LNCaP clone FGC (cell line): ENCODE measurements around the gene SMC6.

Experiments used
- DNase-seq: peaks from one replicate; pipeline ENCODE4 v3.0.0-alpha.2; 2011; ENCODE audit warnings: low read depth
- H3K4me3 ChIP-seq: 2 replicates; pipeline ENCODE4 v1.5.1; 2011; ENCODE audit warnings: mild to moderate bottlenecking, low read depth, low read length, control low read depth
- TF ChIP-seq, protein P1 (sequence below): IDR thresholded peaks from 2 replicates; pipeline ENCODE4 v1.5.1; 2012; ENCODE audit warnings: mild to moderate bottlenecking; ENCODE audit not compliant: control insufficient read depth, insufficient read depth; ENCODE audit errors: extremely low read depth

Gene SMC6

GRCh38 chr2:17621781-17622180 is 131.8 kb downstream of the SMC6 start:
- TF ChIP-seq, protein P1, sequence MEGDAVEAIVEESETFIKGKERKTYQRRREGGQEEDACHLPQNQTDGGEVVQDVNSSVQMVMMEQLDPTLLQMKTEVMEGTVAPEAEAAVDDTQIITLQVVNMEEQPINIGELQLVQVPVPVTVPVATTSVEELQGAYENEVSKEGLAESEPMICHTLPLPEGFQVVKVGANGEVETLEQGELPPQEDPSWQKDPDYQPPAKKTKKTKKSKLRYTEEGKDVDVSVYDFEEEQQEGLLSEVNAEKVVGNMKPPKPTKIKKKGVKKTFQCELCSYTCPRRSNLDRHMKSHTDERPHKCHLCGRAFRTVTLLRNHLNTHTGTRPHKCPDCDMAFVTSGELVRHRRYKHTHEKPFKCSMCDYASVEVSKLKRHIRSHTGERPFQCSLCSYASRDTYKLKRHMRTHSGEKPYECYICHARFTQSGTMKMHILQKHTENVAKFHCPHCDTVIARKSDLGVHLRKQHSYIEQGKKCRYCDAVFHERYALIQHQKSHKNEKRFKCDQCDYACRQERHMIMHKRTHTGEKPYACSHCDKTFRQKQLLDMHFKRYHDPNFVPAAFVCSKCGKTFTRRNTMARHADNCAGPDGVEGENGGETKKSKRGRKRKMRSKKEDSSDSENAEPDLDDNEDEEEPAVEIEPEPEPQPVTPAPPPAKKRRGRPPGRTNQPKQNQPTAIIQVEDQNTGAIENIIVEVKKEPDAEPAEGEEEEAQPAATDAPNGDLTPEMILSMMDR = no peak
- no peak for DNase-seq
- H3K4me3 ChIP-seq = no peak overlapping the region

- H3K4me3 ChIP-seq = no peak overlapping the region
- no peak for DNase-seq
- TF ChIP-seq, protein P1 = no peak
Observed at GRCh38 chr2:17620841-17621240, 132.8 kb downstream of the SMC6 start.

GRCh38 chr2:17620280-17620679 is 133.3 kb downstream of the SMC6 start:
- TF ChIP-seq, protein P1 = no peak
- peak; percentile 4 for DNase-seq
- no peak overlapping the region for H3K4me3 ChIP-seq

DNA sequence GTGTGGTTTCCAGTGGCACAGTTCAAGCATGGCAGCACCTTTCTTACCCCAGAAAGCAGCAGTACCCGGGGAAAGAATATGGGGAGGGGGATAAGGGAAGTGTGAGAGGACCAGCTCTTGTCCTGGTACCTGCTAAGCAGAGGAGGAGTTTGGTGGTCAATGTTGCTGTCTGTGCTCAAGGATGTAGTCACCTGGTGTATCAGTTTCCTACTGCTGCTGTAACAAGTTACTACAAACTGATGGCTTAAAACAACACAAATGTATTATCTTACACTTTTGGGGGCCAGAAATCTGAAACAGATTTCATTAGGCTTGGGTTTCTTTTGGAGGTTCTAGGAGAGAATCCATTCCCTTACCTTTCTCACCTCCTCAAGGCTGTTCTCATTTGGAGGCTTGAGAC is 135.7 kb downstream of the SMC6 start:
- TF ChIP-seq, protein P1 = no peak
- no peak for DNase-seq
- no peak overlapping the region for H3K4me3 ChIP-seq

DNA sequence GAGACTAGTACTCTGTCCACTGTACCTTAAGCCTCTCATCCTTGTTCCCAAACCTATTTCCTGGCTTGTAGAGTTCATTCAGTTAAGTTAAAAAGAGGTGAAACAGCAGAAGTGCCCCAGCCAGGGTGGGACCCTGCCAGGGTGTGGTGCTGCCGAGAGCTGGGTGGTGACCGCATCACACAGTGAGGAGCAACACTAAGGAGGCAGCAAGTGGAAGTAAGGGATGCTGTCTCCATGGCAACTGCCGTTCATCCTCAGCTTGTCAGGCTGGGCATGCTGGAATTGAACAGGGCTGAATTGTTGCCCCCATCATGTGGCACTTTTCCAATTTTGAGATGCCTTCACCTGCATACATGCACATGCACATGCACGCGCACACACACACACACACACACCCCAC is 136.1 kb downstream of the SMC6 start:
- no peak for DNase-seq
- H3K4me3 ChIP-seq = no peak overlapping the region
- TF ChIP-seq, protein P1 = no peak

DNA sequence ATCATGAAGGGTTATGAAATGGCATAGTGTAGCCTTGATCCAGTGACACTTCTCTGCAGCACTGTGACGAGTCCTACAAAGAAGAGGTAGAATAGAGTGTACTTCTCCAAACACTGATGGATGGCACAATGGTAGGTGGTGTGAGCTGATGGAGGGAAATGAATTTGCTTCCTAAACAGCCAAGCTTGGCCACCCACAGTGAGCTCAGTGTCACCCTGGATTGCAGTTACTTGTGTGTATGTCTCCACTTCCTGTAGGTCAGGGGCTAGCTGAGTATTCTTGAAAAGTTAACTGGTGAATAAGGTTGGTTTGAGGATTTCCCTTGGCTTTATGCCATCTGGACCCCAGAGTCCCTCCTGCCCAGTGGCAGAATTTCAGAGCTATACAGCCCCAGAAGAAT is 137.2 kb downstream of the SMC6 start:
- H3K4me3 ChIP-seq = no peak overlapping the region
- no peak for DNase-seq
- TF ChIP-seq, protein P1 = no peak

DNA sequence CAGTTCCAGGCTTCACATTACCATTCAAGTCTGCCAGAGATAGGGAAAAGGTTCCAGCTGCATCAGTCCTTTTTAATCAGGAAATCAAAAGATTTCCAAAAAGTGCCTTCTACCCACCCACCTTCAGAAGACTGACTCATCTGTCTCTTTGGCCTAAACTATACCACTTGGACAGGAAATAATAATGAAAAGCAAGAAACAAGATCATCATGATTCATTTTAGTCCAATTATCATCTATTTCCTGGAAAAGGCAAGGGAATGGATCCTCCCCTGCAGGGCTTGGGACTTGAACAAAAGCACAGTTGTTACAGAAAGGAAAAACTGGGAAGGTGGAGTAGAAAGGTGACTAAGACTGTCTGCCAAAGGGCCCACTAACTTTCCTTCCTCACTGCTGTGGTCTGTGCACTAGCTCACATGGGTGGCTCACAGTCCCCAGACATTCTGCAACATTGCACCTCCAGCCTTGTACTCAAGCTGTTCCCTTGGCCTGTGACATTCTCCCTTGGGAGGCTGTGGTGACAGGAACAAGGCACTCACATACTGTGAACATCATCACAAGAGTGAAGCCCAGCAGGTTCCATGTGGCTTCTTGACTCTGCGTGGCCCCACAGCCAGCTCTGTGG is 137.8 kb downstream of the SMC6 start:
- no peak for DNase-seq
- TF ChIP-seq, protein P1 = no peak
- no peak overlapping the region for H3K4me3 ChIP-seq
